ENCODE measurements around the gene OMA1. TPM values are rescaled to one million over a fixed set of nuclear protein-coding genes. Genes with fewer than 3 reads are reported as not detected.
A peak's percentile ranks its signal among the peaks of the same experiment; 100 is the strongest.

The OMA1 gene
- total and polyA plus RNA-seq, 8 donors, result 20.5 to 28.3 (median 26.0) TPM

DNA sequence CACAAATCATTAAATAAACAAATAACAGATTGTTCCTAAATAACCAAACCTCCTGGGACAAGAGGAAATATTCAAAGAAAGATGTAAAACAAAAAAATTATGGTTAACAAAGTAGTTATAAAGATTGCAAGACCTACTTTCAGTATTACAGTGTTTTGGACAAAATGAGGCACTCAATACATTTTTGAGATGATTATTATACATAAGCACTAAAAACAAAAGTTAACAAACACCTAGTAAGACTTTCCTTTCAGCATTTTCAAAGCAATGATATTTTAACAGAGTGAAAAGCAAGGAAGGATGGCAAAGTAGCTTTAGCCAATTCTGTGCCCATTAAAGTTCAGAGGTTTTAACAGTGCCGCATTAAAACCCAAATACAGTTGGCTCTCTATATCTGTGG is 17.2 kb downstream of the OMA1 start:
- no peak overlapping the region for H3K4me3 ChIP-seq
- H3K27me3 ChIP-seq, result no peaks in the 10 kb centered on the region
- peaks cover 0 to 5% of the 10 kb centered on the region in 2 donors for H3K4me1 ChIP-seq
- no peaks in the 10 kb centered on the region for H3K9me3 ChIP-seq
- H3K36me3 ChIP-seq, result peaks cover 0 to 18% of the 10 kb centered on the region in 2 donors
- no peak for DNase-seq
- no peak overlapping the region for H3K27ac ChIP-seq
- ATAC-seq, result no peak
- TF ChIP-seq, protein P1, sequence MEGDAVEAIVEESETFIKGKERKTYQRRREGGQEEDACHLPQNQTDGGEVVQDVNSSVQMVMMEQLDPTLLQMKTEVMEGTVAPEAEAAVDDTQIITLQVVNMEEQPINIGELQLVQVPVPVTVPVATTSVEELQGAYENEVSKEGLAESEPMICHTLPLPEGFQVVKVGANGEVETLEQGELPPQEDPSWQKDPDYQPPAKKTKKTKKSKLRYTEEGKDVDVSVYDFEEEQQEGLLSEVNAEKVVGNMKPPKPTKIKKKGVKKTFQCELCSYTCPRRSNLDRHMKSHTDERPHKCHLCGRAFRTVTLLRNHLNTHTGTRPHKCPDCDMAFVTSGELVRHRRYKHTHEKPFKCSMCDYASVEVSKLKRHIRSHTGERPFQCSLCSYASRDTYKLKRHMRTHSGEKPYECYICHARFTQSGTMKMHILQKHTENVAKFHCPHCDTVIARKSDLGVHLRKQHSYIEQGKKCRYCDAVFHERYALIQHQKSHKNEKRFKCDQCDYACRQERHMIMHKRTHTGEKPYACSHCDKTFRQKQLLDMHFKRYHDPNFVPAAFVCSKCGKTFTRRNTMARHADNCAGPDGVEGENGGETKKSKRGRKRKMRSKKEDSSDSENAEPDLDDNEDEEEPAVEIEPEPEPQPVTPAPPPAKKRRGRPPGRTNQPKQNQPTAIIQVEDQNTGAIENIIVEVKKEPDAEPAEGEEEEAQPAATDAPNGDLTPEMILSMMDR (IDR thresholded peaks at IDR 0.05), result no peak
- intact Hi-C loops (cut with DNase I), result no loop called here

DNA sequence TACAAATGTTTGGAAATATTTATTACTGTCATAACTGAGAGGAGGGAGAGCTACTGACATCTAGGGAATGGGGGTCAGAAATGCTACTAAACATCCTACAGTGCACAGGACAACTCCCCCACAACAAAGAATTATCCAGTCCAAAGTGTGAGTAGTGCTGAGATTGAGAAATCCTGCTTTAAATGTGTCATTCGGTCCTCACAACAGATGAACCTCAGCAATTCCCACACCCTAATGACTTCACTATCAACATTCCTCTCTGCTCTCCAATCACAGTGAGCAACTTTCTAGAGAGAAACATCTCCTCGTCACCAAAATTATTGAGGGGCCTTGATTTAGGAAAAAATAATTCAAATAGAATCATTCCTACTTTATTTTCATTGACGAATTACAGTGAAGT is 18.0 kb downstream of the OMA1 start:
- DNase-seq (no peak), ATAC-seq (no peak)
- Histone ChIP-seq H3K9me3 (no peaks in the 10 kb centered on the region), H3K36me3 (peaks cover 0 to 18% of the 10 kb centered on the region in 2 donors), H3K27me3 (no peaks in the 10 kb centered on the region), H3K4me3 (no peak overlapping the region), H3K27ac (no peak overlapping the region), H3K4me1 (peaks cover 0 to 6% of the 10 kb centered on the region in 2 donors)
- TF ChIP-seq, protein P1 (IDR thresholded peaks at IDR 0.05), result no peak
- intact Hi-C loops (cut with DNase I), result no loop called here

GRCh38 chr1:58524353-58524945 is 22.1 kb downstream of the OMA1 start:
- H3K27me3 ChIP-seq, result no peaks in the 10 kb centered on the region
- TF ChIP-seq, protein P1 (IDR thresholded peaks at IDR 0.05), result no peak
- no peak for DNase-seq
- peaks cover 0 to 6% of the 10 kb centered on the region in 2 donors for H3K4me1 ChIP-seq
- H3K9me3 ChIP-seq, result no peaks in the 10 kb centered on the region
- no peak for ATAC-seq
- intact Hi-C loops (cut with DNase I), result loop anchor here in 1 of 2 donors (5.0 kb wide), 1 partner anchor 128 kb away; no protein-coding TSS in a partner anchor
- no peak overlapping the region for H3K4me3 ChIP-seq
- peak overlapping the region in 1 of 2 donors; percentile 13 for H3K27ac ChIP-seq
- H3K36me3 ChIP-seq, result peaks cover 0 to 16% of the 10 kb centered on the region in 2 donors

DNA sequence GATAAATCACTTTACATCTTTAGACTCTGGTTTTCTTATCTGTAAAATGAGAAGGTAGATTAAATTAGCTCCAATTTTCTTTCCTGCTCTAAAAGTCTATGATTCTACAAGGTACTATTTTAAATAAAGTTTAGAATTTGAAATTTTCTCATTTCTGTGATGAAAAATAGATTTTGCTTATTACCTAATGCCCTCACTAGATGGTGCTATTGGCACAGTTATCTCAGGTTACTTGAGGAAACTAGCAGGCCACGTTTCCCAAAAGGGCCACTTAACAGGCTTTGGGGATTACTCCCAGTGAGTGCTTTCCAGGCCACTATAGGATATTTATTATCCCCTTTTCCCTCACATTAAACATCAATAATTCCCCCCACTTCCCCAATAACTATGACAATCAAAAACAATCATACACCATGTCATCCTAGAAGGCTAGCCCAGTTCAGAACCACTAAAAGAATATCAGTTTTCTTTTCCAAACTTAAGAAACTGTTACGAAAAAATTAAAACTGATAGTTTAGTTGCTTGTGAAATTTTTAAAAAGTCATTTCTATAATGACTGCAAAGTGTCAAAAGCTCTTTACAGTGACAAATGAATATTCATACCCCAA is 30.6 kb downstream of the OMA1 start:
- DNase-seq, result peak in 3 of 4 donors; percentile 37 to 77 (median 46)
- intact Hi-C loops (cut with DNase I), result no loop called here
- ATAC-seq, result peak; percentile 91
- H3K9me3 ChIP-seq, result peaks cover 0 to 3% of the 10 kb centered on the region in 2 donors
- peaks cover 0 to 8% of the 10 kb centered on the region in 2 donors for H3K36me3 ChIP-seq
- no peak overlapping the region for H3K27ac ChIP-seq
- no peaks in the 10 kb centered on the region for H3K4me1 ChIP-seq
- no peaks in the 10 kb centered on the region for H3K27me3 ChIP-seq
- TF ChIP-seq, protein P1 (IDR thresholded peaks at IDR 0.05), result peak; percentile 63 to 78
- no peak overlapping the region for H3K4me3 ChIP-seq

DNA sequence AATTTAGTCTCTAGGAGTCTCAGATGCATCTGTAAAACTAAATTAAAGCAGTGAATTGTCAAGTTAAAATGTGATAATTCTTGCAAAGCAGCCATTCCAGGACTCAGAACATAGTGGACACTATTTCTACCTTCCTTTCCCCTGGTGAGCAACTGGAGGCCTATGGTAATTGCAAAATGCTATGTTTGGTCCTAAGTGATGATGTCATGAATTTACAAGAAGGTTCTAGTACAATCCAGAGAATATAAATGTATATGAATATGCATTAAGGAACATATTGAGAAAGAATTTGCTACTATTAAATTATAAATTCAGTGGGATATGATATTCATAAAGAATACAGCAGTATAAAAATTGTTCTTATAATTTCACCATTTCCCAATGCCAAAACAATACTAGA is 32.6 kb downstream of the OMA1 start:
- ATAC-seq (no peak), DNase-seq (no peak)
- H3K36me3 ChIP-seq, result peaks cover 0 to 8% of the 10 kb centered on the region in 2 donors
- no peaks in the 10 kb centered on the region for H3K27me3 ChIP-seq
- H3K27ac ChIP-seq, result no peak overlapping the region
- peaks cover 0 to 3% of the 10 kb centered on the region in 2 donors for H3K9me3 ChIP-seq
- no peaks in the 10 kb centered on the region for H3K4me1 ChIP-seq
- intact Hi-C loops (cut with DNase I), result no loop called here
- no peak overlapping the region for H3K4me3 ChIP-seq
- TF ChIP-seq, protein P1 (IDR thresholded peaks at IDR 0.05), result no peak
